Fibroblast of pulmonary artery (primary cell): ENCODE measurements around the gene TAF8.
A peak's percentile ranks its signal among the peaks of the same experiment; 100 is the strongest.

ENCODE experiments used
- DNase-seq: peaks from one replicate; pipeline ENCODE4 v3.0.0-alpha.2; 2010; ENCODE audit warnings: low read depth
- H3K4me3 ChIP-seq: replicated peaks from 2 replicates; pipeline ENCODE4 v1.5.1; 2011; ENCODE audit warnings: low read depth, mild to moderate bottlenecking, control low read depth, low read length, moderate library complexity
- TF ChIP-seq, protein P1 (sequence below): IDR thresholded peaks from 2 replicates; pipeline ENCODE4 v1.5.1; 2011; ENCODE audit warnings: mild to moderate bottlenecking, control low read depth, low read length, inconsistent platforms; ENCODE audit errors: missing control alignments

The TAF8 gene

GRCh38 chr6:42022755-42023384 lies 27.5 kb upstream of the TAF8 start:
- H3K4me3 ChIP-seq: no peak overlapping the region
- no peak for DNase-seq

DNA sequence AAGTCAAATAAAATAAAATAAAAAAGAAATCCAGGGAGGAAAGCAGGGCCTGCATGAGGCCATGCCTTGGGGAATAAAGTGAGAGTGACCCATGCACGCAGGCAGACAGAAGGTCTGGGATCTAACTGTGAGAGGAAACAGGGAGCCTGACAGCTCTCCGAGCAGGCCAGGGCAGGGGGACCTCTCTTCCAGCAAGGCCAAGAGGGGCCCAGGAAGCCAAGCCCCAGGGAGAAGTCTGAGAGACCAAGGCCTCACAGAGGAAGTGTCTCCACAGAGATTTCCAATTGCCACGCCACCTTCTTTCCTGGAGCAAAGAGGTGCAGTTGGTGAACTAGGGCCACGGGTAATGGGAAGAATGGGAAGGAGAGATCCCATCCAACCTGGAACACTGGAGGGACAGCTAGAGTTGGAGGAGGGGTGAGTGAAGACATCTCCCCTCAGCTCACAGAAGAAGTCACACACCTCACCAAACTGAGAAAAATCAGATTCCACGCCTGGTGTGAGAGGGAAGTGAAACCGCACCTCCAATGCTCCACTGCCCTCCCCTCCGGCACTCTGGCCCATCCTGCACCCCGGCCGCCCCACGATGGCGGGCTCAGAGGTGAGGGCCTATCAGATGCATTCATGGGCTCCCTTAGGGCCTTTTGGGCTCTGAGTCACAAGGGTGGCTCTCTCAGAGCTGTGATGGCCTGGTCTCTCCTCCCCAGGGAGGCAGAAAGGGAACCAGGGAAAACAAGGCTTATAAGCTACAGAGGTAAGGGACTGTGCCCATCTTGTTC lies 25.1 kb upstream of the TAF8 start:
- no peak overlapping the region for H3K4me3 ChIP-seq
- no peak for DNase-seq
- TF ChIP-seq, protein P1, sequence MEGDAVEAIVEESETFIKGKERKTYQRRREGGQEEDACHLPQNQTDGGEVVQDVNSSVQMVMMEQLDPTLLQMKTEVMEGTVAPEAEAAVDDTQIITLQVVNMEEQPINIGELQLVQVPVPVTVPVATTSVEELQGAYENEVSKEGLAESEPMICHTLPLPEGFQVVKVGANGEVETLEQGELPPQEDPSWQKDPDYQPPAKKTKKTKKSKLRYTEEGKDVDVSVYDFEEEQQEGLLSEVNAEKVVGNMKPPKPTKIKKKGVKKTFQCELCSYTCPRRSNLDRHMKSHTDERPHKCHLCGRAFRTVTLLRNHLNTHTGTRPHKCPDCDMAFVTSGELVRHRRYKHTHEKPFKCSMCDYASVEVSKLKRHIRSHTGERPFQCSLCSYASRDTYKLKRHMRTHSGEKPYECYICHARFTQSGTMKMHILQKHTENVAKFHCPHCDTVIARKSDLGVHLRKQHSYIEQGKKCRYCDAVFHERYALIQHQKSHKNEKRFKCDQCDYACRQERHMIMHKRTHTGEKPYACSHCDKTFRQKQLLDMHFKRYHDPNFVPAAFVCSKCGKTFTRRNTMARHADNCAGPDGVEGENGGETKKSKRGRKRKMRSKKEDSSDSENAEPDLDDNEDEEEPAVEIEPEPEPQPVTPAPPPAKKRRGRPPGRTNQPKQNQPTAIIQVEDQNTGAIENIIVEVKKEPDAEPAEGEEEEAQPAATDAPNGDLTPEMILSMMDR: no peak

More at GRCh38 chr6:42022755-42023384, 27.5 kb upstream of the TAF8 start:
- TF ChIP-seq, protein P1: no peak

DNA sequence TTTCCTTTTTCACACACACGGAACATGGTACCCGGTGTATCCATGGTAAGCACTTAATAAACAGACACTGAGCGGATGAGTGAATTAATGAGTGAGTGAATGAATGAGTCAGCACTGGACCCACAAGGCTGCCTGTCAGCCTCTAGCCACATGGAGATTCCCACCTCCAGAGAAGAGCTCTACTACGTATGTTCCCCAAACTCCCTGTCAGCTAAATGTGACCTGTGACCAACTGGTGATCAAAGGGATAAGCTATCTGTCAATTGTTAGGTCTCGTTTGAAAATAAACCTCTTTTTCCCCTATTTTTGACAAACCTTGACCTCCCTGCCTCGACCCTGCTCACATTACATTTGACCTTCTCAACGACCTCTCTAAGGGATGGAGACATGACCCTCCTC lies 24.5 kb upstream of the TAF8 start:
- DNase-seq: no peak
- TF ChIP-seq, protein P1: no peak
- H3K4me3 ChIP-seq: no peak overlapping the region

DNA sequence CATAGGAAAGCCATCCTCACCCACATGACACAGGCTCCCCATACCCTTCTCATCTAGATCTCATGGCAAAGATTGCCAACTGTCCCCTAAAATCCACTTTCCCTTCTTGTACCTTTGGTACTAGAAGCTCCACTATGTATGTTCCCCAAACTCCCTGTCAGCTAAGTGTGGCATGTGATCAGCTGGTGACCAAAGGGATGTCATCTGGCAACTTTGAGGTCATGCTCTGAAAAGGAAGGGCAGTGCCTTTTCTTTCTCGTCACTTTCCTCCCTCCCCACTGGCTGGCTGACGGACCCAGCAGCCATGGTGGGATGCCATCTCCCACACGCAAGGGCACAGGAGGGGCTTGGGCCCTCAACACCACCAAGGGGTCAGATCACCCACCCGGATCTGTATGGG lies 23.8 kb upstream of the TAF8 start:
- no peak overlapping the region for H3K4me3 ChIP-seq
- TF ChIP-seq, protein P1: no peak
- no peak for DNase-seq

DNA sequence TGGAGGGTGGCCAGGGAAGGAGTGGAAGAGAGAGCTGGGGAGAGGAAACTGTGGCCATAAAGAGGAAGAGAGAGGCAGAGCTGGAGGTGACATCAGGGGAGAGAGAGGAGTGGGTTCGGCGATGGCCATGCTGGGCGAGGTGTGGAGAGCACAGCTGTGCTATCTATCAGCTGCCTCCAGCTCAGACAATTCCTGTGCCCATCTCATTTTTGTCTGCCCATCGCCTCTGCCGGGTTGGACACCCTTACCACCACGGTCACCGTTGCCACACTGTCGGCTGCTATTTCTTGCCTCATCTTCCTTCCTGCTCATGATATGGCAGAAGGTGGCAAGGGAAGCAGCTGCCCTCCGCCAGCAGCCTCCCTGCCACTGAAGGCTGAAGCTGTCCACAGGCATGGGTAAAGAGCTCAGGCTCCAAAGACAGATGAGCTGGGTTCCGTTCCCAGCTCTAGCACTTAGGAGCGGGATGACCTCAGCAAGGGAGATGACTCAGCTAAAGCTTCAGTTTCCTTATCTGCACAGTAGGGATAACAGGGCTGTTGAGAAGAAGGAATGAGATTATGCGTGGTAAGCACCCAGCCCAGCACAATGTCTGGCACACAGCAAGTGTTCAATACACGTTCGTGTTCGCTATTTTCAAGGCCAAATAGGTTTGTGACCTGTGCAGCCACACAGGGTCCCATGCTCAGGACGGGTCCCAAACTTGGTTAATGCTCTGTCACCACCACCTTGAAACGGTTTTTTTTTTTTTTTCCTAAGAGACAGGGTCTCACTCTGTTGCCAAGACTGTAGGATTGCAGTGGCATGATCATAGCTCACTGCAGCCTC lies 21.9 kb upstream of the TAF8 start:
- DNase-seq: peak; percentile 92
- TF ChIP-seq, protein P1: no peak
- H3K4me3 ChIP-seq: peak overlapping the region; percentile 5

DNA sequence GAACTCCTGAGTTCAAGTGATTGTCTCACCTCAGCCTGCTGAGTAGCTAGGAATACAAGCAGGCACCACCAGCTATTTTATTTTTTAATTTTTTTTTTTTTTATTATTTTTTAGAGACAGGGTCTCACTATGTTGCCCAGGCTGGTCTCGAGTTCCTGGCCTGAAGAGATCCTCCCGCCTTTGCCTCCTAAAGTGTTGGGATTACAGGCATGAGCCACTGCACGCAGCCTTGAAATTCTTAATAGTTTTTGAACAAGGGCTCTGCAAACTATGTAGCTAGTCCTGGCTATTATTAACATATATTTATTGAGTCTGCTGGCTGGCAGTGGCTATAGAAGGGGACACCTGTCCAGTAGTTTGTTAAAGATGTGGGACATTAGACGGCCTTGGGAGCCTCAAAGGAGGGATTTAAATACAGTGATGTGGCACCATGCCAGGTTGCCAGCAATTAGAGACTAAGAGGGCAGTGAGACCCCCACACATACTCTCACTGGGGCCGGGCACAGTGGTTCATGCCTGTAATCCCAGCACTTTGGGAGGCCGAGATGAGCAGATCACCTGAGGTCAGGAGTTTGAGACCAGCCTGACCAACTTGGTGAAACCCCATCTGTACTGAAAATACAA lies 21.1 kb upstream of the TAF8 start:
- TF ChIP-seq, protein P1: no peak
- no peak overlapping the region for H3K4me3 ChIP-seq
- no peak for DNase-seq
